ENCODE measurements around the gene COMTD1. TPM values are rescaled to one million over a fixed set of nuclear protein-coding genes. Genes with fewer than 3 reads are reported as not detected.

Gene COMTD1
- total RNA-seq, 1 experiment from 2014 or later, result 20.5 TPM

DNA sequence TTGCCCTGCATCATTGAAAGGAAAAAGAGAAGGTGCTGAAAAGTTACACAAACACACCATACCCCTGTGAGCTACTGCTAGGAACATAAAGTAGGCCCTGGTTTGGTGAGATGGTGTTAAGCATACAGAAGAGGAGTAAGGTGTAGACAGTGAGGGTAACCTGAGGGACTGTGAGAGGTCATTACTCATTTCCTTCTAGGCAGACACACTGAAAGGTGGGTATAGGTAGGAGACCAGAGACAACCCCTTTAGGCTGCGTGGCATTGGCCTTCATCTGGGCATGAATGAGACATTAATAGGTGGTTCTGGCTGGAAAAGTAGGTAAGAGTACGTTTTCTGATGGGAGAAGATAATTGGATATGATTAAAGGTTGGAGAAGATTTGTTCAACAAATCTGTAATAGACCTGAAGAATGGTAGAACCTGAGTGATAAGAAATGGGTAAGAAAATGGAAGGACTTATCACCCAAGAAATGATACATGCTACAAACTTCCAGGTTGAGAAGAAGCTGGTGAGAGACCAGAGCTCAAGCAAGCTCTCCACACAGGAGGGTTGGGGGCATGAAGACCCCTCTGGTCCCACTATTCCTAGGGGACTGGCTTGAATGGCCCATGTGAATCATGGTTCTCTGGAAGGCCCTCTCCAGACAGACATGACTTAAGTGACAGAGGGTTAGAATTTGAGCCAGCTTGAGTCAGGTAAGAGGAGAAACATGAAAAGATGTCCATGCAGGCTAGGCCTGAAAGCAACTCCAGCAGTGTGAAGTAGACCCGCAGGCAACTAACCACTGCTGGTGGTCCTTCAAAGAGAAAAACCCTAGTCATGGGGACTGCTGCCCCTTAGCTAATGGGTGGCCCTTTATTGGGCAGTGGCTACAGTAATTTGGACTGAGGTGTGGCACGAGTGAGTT lies 3.8 kb downstream of the COMTD1 start:
- CTCF ChIA-PET, result interaction anchor here (1.4 to 4.0 kb wide), 2 partner anchors 23 to 44 kb away, joined by 3 to 25 read pairs; no protein-coding TSS in a partner anchor
- Histone ChIP-seq H3K4me1 (replicated peaks; ENCODE audit: insufficient read depth) (peaks cover 37% of the 10 kb centered on the region), H3K27me3 (ENCODE audit: insufficient read depth, low read depth) (no peaks in the 10 kb centered on the region), H4K20me1 (ENCODE audit: insufficient read depth) (peaks cover 27% of the 10 kb centered on the region), H3K79me2 (ENCODE audit: low read depth) (peaks cover 74% of the 10 kb centered on the region), H3K36me3 (ENCODE audit: low read depth) (peaks cover 39% of the 10 kb centered on the region), H3K27ac (peak overlapping the region; percentile 72; the same call in 1 of the 2 replicates), H3K9me2 (ENCODE audit: insufficient read depth) (no peaks in the 10 kb centered on the region), H2AFZ (no peak overlapping the region), H3K9me3 (ENCODE audit: insufficient read depth, low read depth) (no peaks in the 10 kb centered on the region), H3F3A (ENCODE audit: insufficient read depth, low read depth) (peaks cover 77% of the 10 kb centered on the region), H3K4me3 (no peak overlapping the region), H3K4me2 (no peak overlapping the region)
- TSS peak; percentile 15 for BruUV-seq (replicated peaks)
- intact Hi-C loops (cut with micrococcal nuclease; ENCODE audit: unreplicated experiment), result loop anchor here (5.0 to 10.0 kb wide), 3 partner anchors 405 to 1347 kb away; partner anchors contain the start of gene KAT6B
- POLR2A ChIA-PET (ENCODE audit: unreplicated experiment), result interaction anchor here (0.6 to 0.7 kb wide), 3 partner anchors 21 to 41 kb away, joined by 3 to 5 read pairs (median 4); no protein-coding TSS in a partner anchor
- TF ChIP-seq, protein P1, sequence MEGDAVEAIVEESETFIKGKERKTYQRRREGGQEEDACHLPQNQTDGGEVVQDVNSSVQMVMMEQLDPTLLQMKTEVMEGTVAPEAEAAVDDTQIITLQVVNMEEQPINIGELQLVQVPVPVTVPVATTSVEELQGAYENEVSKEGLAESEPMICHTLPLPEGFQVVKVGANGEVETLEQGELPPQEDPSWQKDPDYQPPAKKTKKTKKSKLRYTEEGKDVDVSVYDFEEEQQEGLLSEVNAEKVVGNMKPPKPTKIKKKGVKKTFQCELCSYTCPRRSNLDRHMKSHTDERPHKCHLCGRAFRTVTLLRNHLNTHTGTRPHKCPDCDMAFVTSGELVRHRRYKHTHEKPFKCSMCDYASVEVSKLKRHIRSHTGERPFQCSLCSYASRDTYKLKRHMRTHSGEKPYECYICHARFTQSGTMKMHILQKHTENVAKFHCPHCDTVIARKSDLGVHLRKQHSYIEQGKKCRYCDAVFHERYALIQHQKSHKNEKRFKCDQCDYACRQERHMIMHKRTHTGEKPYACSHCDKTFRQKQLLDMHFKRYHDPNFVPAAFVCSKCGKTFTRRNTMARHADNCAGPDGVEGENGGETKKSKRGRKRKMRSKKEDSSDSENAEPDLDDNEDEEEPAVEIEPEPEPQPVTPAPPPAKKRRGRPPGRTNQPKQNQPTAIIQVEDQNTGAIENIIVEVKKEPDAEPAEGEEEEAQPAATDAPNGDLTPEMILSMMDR (conservative IDR thresholded peaks at IDR 0.05), result no peak
- TF ChIP-seq EZH2 (IDR thresholded peaks at IDR 0.05; ENCODE audit: low read depth), result no peak
- peak in 1 of 2 experiments; percentile 16 for DNase-seq

DNA sequence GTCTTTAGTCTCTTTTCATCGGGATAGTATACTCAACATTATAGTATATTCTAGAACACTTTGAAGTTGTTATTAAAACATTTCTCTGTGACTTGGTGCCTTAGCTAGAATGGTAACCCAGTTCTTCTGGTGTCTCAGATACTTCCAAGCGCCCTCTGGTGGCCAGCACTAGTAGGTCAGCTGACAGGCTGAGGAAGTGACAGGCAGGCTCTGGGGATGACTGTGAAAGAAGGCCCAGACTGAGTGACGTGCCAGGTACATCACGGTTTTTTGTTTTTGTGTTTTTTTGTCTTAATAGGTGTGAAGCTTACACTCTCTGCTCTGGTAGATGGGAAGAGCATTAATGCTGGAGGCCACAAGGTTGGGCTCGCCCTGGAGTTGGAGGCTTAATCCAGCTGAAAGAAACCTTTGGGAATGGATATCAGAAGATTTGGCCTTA lies 5.1 kb downstream of the COMTD1 start:
- no peak overlapping the region for H2AFZ ChIP-seq
- no peaks in the 10 kb centered on the region for H3K27me3 ChIP-seq (ENCODE audit: insufficient read depth, low read depth)
- no peak for TF ChIP-seq EZH2 (IDR thresholded peaks at IDR 0.05; ENCODE audit: low read depth)
- TF ChIP-seq, protein P1 (conservative IDR thresholded peaks at IDR 0.05), result peak; percentile 95
- DNase-seq, result peak; percentile 78 to 87
- intact Hi-C loops (cut with micrococcal nuclease; ENCODE audit: unreplicated experiment), result loop anchor here (1.0 to 10.0 kb wide), 5 partner anchors 19 to 1346 kb away; partner anchors contain the start of gene KAT6B
- BruUV-seq (replicated peaks), result no TSS peak
- H3K4me3 ChIP-seq, result no peak overlapping the region
- CTCF ChIA-PET, result interaction anchor here (0.6 to 4.0 kb wide), 7 partner anchors 10 to 165 kb away, joined by 3 to 25 read pairs (median 3); no protein-coding TSS in a partner anchor
- no peaks in the 10 kb centered on the region for H3K9me2 ChIP-seq (ENCODE audit: insufficient read depth)
- peaks cover 84% of the 10 kb centered on the region for H3K79me2 ChIP-seq (ENCODE audit: low read depth)
- peak overlapping the region; percentile 49; the same call in 1 of the 2 replicates for H3K27ac ChIP-seq
- POLR2A ChIA-PET (ENCODE audit: unreplicated experiment), result interaction anchor here (0.7 to 1.0 kb wide), 3 partner anchors 19 to 93 kb away, joined by 3 to 5 read pairs (median 5); partner anchors contain the start of gene VDAC2
- peaks cover 41% of the 10 kb centered on the region for H3K4me1 ChIP-seq (replicated peaks; ENCODE audit: insufficient read depth)
- no peak overlapping the region for H3K4me2 ChIP-seq
- H4K20me1 ChIP-seq (ENCODE audit: insufficient read depth), result peaks cover 39% of the 10 kb centered on the region
- peaks cover 90% of the 10 kb centered on the region for H3F3A ChIP-seq (ENCODE audit: insufficient read depth, low read depth)
- H3K9me3 ChIP-seq (ENCODE audit: insufficient read depth, low read depth), result no peaks in the 10 kb centered on the region
- H3K36me3 ChIP-seq (ENCODE audit: low read depth), result peaks cover 51% of the 10 kb centered on the region

DNA sequence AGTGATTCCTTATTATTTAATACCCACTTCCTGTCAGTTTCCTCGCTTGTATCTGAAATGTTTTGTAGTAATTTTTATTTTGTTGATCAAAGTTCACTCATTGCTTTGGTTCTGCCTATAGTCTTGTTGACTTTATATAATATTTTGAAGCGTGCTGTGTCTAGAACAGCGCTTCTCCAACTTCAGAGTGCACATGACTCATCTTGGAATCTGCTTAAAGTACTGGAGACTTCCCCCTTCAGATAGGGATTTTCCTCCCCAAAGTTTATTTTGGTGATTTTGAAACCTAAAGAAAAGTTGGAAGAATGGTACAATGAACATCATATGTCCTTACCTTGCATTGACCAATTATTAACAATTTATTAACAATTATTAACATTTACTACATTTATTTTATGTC lies 5.8 kb downstream of the COMTD1 start:
- Histone ChIP-seq H3K79me2 (ENCODE audit: low read depth) (peaks cover 80% of the 10 kb centered on the region), H3K4me3 (no peak overlapping the region), H2AFZ (no peak overlapping the region), H3K27me3 (ENCODE audit: insufficient read depth, low read depth) (no peaks in the 10 kb centered on the region), H3K27ac (peak overlapping the region; percentile 49), H3K4me1 (replicated peaks; ENCODE audit: insufficient read depth) (peaks cover 46% of the 10 kb centered on the region), H3F3A (ENCODE audit: insufficient read depth, low read depth) (peaks cover 91% of the 10 kb centered on the region), H4K20me1 (ENCODE audit: insufficient read depth) (peaks cover 43% of the 10 kb centered on the region), H3K9me3 (ENCODE audit: insufficient read depth, low read depth) (no peaks in the 10 kb centered on the region), H3K9me2 (ENCODE audit: insufficient read depth) (no peaks in the 10 kb centered on the region), H3K4me2 (no peak overlapping the region), H3K36me3 (ENCODE audit: low read depth) (peaks cover 51% of the 10 kb centered on the region)
- TF ChIP-seq, protein P1 (conservative IDR thresholded peaks at IDR 0.05), result no peak
- TF ChIP-seq EZH2 (IDR thresholded peaks at IDR 0.05; ENCODE audit: low read depth), result no peak
- intact Hi-C loops (cut with micrococcal nuclease; ENCODE audit: unreplicated experiment), result loop anchor here (1.0 to 10.0 kb wide), 5 partner anchors 19 to 1345 kb away; partner anchors contain the start of gene KAT6B
- CTCF ChIA-PET, result interaction anchor here (0.6 to 4.0 kb wide), 6 partner anchors 10 to 166 kb away, joined by 3 to 25 read pairs (median 4); no protein-coding TSS in a partner anchor
- no peak for DNase-seq
- no TSS peak for BruUV-seq (replicated peaks)
- POLR2A ChIA-PET (ENCODE audit: unreplicated experiment), result interaction anchor here (0.7 to 1.0 kb wide), 3 partner anchors 18 to 92 kb away, joined by 3 to 5 read pairs (median 5); partner anchors contain the start of gene VDAC2

Measured in PC-9 (cell line).